ENCODE measurements around the gene NHEJ1.

The NHEJ1 gene

DNA sequence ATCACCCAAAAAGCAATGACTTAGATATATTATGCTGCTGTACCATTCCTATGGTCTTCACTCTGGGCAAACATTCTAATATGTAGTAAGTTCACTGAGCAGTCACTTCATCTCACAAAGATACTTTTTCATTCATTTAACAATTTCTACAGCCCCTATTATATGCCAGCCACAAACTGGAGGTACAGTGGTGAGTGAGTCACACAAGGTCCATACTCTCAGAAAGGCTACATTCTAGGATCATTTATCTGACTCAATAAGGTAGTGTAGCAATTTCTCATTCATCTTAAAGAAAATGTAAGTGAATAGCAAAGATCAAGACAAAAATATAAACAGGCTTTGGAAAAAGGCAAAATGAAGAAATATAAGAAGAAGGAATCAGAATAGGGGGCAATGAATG is 40.5 kb downstream of the NHEJ1 start:
- Mint-ChIP-seq H3K27me3 (no peaks in the 10 kb centered on the region), H3K27ac (ENCODE audit: low read depth) (no peak overlapping the region), H3K4me1 (peaks cover 28% of the 10 kb centered on the region), H3K36me3 (ENCODE audit: insufficient read depth) (peaks cover 2% of the 10 kb centered on the region), H3K4me3 (no peak overlapping the region), H3K9me3 (no peaks in the 10 kb centered on the region)
- no peak for DNase-seq (ENCODE audit: low spot score in 2 of 2)
- no peak for ATAC-seq (replicated peaks; ENCODE audit: extremely low read depth, poor library complexity, severe bottlenecking)

DNA sequence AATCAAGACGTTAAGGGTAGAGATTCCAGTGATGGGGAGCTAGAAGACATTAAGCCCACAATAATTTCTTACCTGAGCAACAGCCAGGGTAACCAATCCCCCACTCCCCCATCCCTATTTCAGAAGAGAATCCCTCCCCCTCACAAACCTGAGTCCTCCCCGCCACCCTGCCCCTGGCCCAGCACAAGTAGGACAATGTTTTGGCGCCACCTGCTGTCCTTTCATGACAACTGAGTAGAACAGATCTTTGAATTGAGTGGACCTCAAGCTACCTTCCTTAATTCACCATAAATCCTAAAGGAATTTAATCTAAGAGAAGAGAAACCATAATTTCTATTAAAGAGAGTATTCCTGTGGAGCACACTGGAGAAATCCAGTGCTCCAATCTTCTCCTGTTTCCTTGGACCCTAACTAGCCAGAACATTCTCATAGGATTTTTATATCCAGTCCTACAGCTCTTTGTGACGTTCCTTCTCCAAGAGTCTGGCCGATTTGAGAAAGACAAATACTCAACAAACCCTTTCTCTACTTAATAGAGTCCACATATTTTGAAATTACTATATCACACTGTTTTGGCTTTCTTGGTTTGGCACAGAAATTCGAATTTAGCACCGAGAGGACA is 41.1 kb downstream of the NHEJ1 start:
- peak; percentile 18 to 39 for DNase-seq (ENCODE audit: low spot score in 2 of 2)
- no peak overlapping the region for H3K27ac Mint-ChIP-seq (ENCODE audit: low read depth)
- H3K9me3 Mint-ChIP-seq, result no peaks in the 10 kb centered on the region
- no peaks in the 10 kb centered on the region for H3K27me3 Mint-ChIP-seq
- no peak overlapping the region for H3K4me3 Mint-ChIP-seq
- ATAC-seq (replicated peaks; ENCODE audit: extremely low read depth, poor library complexity, severe bottlenecking), result no peak
- peaks cover 22% of the 10 kb centered on the region for H3K4me1 Mint-ChIP-seq
- peaks cover 4% of the 10 kb centered on the region for H3K36me3 Mint-ChIP-seq (ENCODE audit: insufficient read depth)

GRCh38 chr2:219118504-219118903 is 42.1 kb downstream of the NHEJ1 start:
- H3K27ac Mint-ChIP-seq (ENCODE audit: low read depth), result peak overlapping the region; percentile 59
- DNase-seq (ENCODE audit: low spot score in 2 of 2), result no peak

DNA sequence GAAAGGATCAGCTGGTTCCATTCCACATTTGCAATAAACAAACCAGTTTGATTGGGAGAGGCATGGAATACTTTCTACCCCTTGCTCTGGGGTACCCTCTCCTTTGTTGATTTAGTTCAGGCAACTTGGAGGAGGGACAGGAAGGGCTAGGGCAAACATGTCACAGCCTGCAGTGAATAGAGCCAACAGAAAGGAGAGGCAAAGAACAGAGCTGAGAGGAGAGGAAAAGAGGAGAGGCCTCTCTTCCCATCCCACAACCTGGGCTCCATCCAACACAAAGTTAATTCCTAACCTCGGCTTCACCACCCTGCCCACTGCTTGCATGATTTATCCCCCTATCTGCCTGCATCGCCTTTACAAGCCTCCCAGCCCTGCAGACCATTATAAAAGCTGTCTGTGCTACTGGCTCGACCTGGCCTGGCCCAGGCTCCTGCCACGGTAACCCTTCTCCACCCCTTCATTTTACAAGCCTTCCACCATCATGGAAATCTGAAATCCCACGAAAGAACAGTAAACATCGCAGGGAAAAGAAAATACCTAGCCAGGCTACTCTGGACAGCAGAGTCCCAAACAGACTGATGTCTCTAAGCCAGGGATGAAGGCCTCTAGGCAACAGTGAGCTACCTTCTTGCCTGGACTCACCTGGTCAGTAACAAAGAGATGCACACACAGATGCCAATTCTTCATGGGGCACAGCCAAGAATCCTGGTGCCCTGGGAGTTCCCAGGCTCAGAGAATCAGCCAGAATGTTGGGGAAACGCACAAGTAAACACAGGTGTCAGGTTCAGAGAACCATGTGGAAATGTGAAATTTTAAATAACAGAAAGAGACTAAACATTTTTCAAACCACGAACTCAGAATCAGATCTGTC is 43.6 kb downstream of the NHEJ1 start:
- ATAC-seq (replicated peaks; ENCODE audit: extremely low read depth, poor library complexity, severe bottlenecking) (no peak), DNase-seq (ENCODE audit: low spot score in 2 of 2) (no peak)
- H3K4me1 Mint-ChIP-seq, result peaks cover 19% of the 10 kb centered on the region
- H3K4me3 Mint-ChIP-seq, result no peak overlapping the region
- H3K36me3 Mint-ChIP-seq (ENCODE audit: insufficient read depth), result peaks cover 3% of the 10 kb centered on the region
- no peak overlapping the region for H3K27ac Mint-ChIP-seq (ENCODE audit: low read depth)
- no peaks in the 10 kb centered on the region for H3K27me3 Mint-ChIP-seq
- no peaks in the 10 kb centered on the region for H3K9me3 Mint-ChIP-seq

More at GRCh38 chr2:219118504-219118903, 42.1 kb downstream of the NHEJ1 start:
- Mint-ChIP-seq H3K27me3 (no peaks in the 10 kb centered on the region), H3K36me3 (ENCODE audit: insufficient read depth) (peaks cover 3% of the 10 kb centered on the region), H3K4me3 (no peak overlapping the region), H3K9me3 (no peaks in the 10 kb centered on the region), H3K4me1 (peaks cover 21% of the 10 kb centered on the region)
- ATAC-seq (replicated peaks; ENCODE audit: extremely low read depth, poor library complexity, severe bottlenecking), result no peak

- Mint-ChIP-seq H3K27ac (ENCODE audit: low read depth) (no peak overlapping the region), H3K9me3 (no peaks in the 10 kb centered on the region), H3K27me3 (no peaks in the 10 kb centered on the region), H3K36me3 (ENCODE audit: insufficient read depth) (peaks cover 5% of the 10 kb centered on the region), H3K4me1 (peaks cover 20% of the 10 kb centered on the region), H3K4me3 (no peak overlapping the region)
- ATAC-seq (replicated peaks; ENCODE audit: extremely low read depth, poor library complexity, severe bottlenecking), result no peak
- no peak for DNase-seq (ENCODE audit: low spot score in 2 of 2)
These were observed 47.8 kb downstream of the NHEJ1 start for GRCh38 chr2:219112651-219113338.

DNA sequence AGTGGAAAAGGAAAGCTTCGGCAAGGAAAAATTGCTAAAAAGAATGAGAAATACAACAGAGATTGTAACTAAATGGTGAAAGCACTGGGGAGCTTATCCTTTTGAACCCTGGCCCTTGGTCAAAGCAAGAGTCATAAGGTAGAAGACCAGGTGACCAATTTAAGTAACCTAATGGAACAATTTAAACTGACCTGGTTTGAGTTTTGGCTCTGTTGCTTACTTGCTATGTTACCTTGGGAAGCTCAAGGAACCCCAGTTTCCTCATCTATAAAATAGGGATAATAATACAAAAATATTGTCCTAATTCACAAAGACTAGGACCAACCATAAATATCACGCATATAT is 48.6 kb downstream of the NHEJ1 start:
- no peak for DNase-seq (ENCODE audit: low spot score in 2 of 2)
- Mint-ChIP-seq H3K4me3 (no peak overlapping the region), H3K4me1 (peaks cover 20% of the 10 kb centered on the region), H3K36me3 (ENCODE audit: insufficient read depth) (peaks cover 5% of the 10 kb centered on the region), H3K27ac (ENCODE audit: low read depth) (no peak overlapping the region), H3K27me3 (no peaks in the 10 kb centered on the region), H3K9me3 (no peaks in the 10 kb centered on the region)
- ATAC-seq (replicated peaks; ENCODE audit: extremely low read depth, poor library complexity, severe bottlenecking), result no peak

DNA sequence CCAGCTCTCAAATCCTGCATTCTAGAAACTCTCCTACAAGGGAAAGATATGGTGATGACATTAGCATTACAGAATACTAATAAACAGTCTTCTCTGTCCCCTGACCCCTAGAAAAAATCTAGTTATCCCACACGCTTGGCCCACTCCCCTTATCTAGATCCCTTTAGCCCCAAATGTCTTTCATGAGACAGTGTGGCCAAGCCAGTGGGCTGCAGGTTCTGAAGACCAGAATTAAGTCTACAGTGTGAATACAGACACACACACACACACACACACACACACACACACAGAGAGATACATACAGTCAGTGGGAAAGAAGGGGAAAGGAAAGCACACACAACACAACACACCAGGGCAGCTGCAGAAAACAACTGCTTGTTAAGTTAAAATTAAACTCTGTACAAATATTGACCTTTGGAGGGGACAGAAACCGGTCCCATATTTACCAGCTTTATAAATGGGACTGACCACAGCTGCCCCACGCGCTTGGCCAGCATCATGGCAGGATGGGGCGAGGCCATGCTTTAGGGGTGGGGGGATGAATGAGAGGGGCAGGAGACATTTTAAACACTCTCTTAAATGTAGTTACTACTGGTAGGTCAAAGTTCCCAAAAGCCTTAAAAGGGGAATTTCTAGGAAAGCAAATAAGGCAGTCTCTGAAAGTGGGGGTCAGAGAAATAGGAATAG is 49.1 kb downstream of the NHEJ1 start:
- peaks cover 6% of the 10 kb centered on the region for H3K36me3 Mint-ChIP-seq (ENCODE audit: insufficient read depth)
- no peaks in the 10 kb centered on the region for H3K9me3 Mint-ChIP-seq
- no peak overlapping the region for H3K4me3 Mint-ChIP-seq
- H3K4me1 Mint-ChIP-seq, result peaks cover 20% of the 10 kb centered on the region
- H3K27me3 Mint-ChIP-seq, result no peaks in the 10 kb centered on the region
- ATAC-seq (replicated peaks; ENCODE audit: extremely low read depth, poor library complexity, severe bottlenecking) (no peak), DNase-seq (ENCODE audit: low spot score in 2 of 2) (no peak)
- no peak overlapping the region for H3K27ac Mint-ChIP-seq (ENCODE audit: low read depth)

GRCh38 chr2:219109471-219109870 is 51.1 kb downstream of the NHEJ1 start:
- Mint-ChIP-seq H3K36me3 (ENCODE audit: insufficient read depth) (peaks cover 4% of the 10 kb centered on the region), H3K9me3 (no peaks in the 10 kb centered on the region), H3K4me1 (peaks cover 31% of the 10 kb centered on the region), H3K27ac (ENCODE audit: low read depth) (no peak overlapping the region), H3K4me3 (no peak overlapping the region), H3K27me3 (no peaks in the 10 kb centered on the region)
- no peak for DNase-seq (ENCODE audit: low spot score in 2 of 2)
- peak; percentile 32 for ATAC-seq (replicated peaks; ENCODE audit: extremely low read depth, poor library complexity, severe bottlenecking)

GRCh38 chr2:219107758-219108157 is 52.9 kb downstream of the NHEJ1 start:
- DNase-seq (ENCODE audit: low spot score in 2 of 2) (no peak), ATAC-seq (replicated peaks; ENCODE audit: extremely low read depth, poor library complexity, severe bottlenecking) (no peak)
- Mint-ChIP-seq H3K27ac (ENCODE audit: low read depth) (no peak overlapping the region), H3K9me3 (no peaks in the 10 kb centered on the region), H3K4me1 (peaks cover 21% of the 10 kb centered on the region), H3K36me3 (ENCODE audit: insufficient read depth) (peaks cover 4% of the 10 kb centered on the region), H3K27me3 (no peaks in the 10 kb centered on the region), H3K4me3 (no peak overlapping the region)

GRCh38 chr2:219106251-219106650 is 54.4 kb downstream of the NHEJ1 start:
- H3K4me1 Mint-ChIP-seq, result peaks cover 21% of the 10 kb centered on the region
- H3K36me3 Mint-ChIP-seq (ENCODE audit: insufficient read depth), result peaks cover 4% of the 10 kb centered on the region
- no peaks in the 10 kb centered on the region for H3K9me3 Mint-ChIP-seq
- H3K27me3 Mint-ChIP-seq, result no peaks in the 10 kb centered on the region
- H3K27ac Mint-ChIP-seq (ENCODE audit: low read depth), result no peak overlapping the region
- no peak for DNase-seq (ENCODE audit: low spot score in 2 of 2)
- H3K4me3 Mint-ChIP-seq, result no peak overlapping the region
- no peak for ATAC-seq (replicated peaks; ENCODE audit: extremely low read depth, poor library complexity, severe bottlenecking)

DNA sequence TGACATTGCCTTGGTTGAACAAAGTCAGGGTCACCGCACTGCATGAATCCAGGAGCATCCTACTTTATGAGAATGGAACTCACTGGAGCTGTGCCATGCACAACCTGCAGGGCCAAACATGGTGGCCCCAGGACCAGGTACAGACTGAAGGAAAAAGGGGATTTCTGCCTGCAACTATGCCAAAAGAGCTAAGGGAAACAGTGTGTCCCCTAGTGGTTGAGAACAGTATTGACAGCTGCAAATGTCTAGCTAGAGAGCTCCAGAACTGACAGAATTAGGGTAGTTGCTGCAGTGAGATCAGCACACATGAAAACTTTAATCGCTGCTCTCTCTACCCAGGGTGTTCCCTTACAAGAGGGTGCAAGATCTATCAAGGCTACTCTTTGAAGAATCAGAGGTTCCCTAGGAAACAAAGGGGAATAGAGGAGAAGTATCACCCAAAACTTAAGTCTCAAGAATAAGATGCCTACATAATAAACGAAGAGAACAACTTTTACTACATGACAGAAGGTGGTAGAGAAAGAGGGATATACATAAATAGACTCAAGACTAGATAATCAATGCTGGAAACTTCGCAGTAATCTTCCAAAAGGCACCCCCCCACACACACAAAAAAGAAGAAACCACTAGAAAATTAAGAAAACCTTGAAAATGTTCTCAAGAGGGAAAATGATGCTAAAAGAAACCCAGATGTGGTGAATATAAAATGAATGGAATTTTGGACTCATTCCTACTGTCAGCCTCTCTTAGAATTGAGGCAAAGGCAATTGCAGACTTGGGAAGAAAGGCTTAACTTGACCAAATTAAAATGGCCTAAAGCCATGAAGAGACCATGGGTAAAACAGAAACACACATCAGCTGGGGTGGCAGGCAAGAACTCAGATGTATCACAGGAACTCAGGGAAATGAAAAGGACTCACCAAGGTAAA is 56.2 kb downstream of the NHEJ1 start:
- Mint-ChIP-seq H3K36me3 (ENCODE audit: insufficient read depth) (peaks cover 2% of the 10 kb centered on the region), H3K4me1 (peaks cover 16% of the 10 kb centered on the region), H3K27me3 (no peaks in the 10 kb centered on the region), H3K4me3 (no peak overlapping the region), H3K27ac (ENCODE audit: low read depth) (no peak overlapping the region), H3K9me3 (no peaks in the 10 kb centered on the region)
- ATAC-seq (replicated peaks; ENCODE audit: extremely low read depth, poor library complexity, severe bottlenecking) (no peak), DNase-seq (ENCODE audit: low spot score in 2 of 2) (no peak)

GRCh38 chr2:219099329-219099728 is 61.3 kb downstream of the NHEJ1 start:
- H3K4me3 Mint-ChIP-seq, result no peak overlapping the region
- H3K4me1 Mint-ChIP-seq, result peaks cover 3% of the 10 kb centered on the region
- no peaks in the 10 kb centered on the region for H3K27me3 Mint-ChIP-seq
- DNase-seq (ENCODE audit: low spot score in 2 of 2), result no peak
- no peak overlapping the region for H3K27ac Mint-ChIP-seq (ENCODE audit: low read depth)
- no peak for ATAC-seq (replicated peaks; ENCODE audit: extremely low read depth, poor library complexity, severe bottlenecking)
- no peaks in the 10 kb centered on the region for H3K36me3 Mint-ChIP-seq (ENCODE audit: insufficient read depth)
- no peaks in the 10 kb centered on the region for H3K9me3 Mint-ChIP-seq
